ACC112 (cell line): Measurements from ENCODE around the gene PRDM5.
A peak's percentile ranks its signal among the peaks of the same experiment; 100 is the strongest.

Experiments used
- H2AFZ ChIP-seq: fragments of 200-600 bp; sonication (generic); one replicate; pipeline ENCODE4 v1.6.0; 2017; ENCODE audit warnings: antibody characterized with exemption, low read length; ENCODE audit not compliant: unreplicated experiment
- H3K27ac ChIP-seq: fragments of 200-600 bp; sonication (generic); 2 replicates; pipeline ENCODE4 v1.5.1; 2014; ENCODE audit warnings: low read depth, mild to moderate bottlenecking, antibody characterized with exemption, low read length, moderate library complexity
- H3K27me3 ChIP-seq: fragments of 200-600 bp; sonication (generic); 2 replicates; pipeline ENCODE4 v1.6.1; 2014; ENCODE audit warnings: mild to moderate bottlenecking, antibody characterized with exemption, low read length, moderate library complexity, mixed read lengths; ENCODE audit not compliant: insufficient read depth
- H3K36me3 ChIP-seq: fragments of 200-600 bp; sonication (generic); 2 replicates; pipeline ENCODE4 v1.6.1; 2016; ENCODE audit warnings: mild to moderate bottlenecking, antibody characterized with exemption, low read length, moderate library complexity, mixed read lengths; ENCODE audit not compliant: insufficient read depth
- H3K4me1 ChIP-seq: fragments of 200-600 bp; sonication (generic); one replicate; pipeline ENCODE4 v1.6.1; 2016; ENCODE audit warnings: low read length, mixed read lengths; ENCODE audit not compliant: insufficient read depth, unreplicated experiment, control insufficient read depth
- H3K4me3 ChIP-seq: fragments of 200-600 bp; sonication (generic); 2 replicates; pipeline ENCODE4 v1.5.1; 2014; ENCODE audit warnings: mild to moderate bottlenecking, low read depth, low read length
- H3K79me2 ChIP-seq: fragments of 200-600 bp; sonication (generic); one replicate; pipeline ENCODE4 v1.6.0; 2016; ENCODE audit warnings: low read length; ENCODE audit not compliant: control insufficient read depth, unreplicated experiment, insufficient read depth

PRDM5 gene

DNA sequence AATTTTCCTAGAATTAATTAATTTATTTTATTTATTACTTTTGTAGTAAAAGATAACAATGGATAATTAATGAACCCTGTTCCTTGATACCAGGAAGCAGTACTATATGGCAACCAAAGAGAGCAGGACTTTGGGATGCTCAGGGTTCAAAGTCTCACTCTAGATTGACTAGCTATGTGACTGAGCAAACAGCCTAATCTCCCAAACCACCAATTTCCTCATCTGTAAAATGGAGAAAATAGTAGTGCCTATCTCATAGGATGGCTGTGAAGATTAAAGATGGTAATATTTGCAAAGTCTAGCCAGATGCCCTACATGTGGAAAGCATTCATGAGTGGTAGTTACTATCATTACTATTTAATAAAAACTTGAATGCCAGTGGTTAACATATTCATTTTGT, 97.6 kb downstream of the PRDM5 start:
- Histone ChIP-seq H3K4me1 (no peaks in the 10 kb centered on the region), H3K79me2 (no peaks in the 10 kb centered on the region), H3K4me3 (no peak overlapping the region), H3K27ac (no peak overlapping the region), H3K36me3 (no peaks in the 10 kb centered on the region), H2AFZ (no peak overlapping the region), H3K27me3 (no peaks in the 10 kb centered on the region)

- no peak overlapping the region for H3K4me3 ChIP-seq
- H3K27me3 ChIP-seq, result no peaks in the 10 kb centered on the region
These were observed 100.5 kb downstream of the PRDM5 start for GRCh38 chr4:120821977-120822376.

DNA sequence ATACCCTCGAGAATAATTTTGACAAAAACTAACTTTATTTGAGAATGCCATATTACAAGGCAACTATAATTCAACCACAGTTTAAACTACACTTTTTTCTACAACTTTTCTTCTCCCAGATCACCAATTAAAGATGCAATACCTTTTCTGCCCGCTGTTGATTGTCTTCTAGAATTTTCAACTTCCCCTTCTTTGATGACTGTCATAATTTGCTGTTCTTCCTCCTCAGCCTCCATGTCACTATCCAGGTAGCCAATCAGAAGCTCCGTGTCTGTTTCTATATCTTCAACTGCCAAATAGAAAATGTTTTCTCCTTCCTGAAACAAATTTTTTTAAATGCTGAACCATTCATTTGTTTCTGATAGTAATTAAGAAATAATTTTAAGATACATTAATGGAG, 101.5 kb downstream of the PRDM5 start:
- Histone ChIP-seq H3K4me3 (no peak overlapping the region), H3K27me3 (no peaks in the 10 kb centered on the region), H3K36me3 (no peaks in the 10 kb centered on the region), H2AFZ (no peak overlapping the region), H3K79me2 (no peaks in the 10 kb centered on the region), H3K4me1 (no peaks in the 10 kb centered on the region), H3K27ac (no peak overlapping the region)

More at GRCh38 chr4:120821977-120822376, 100.5 kb downstream of the PRDM5 start:
- no peaks in the 10 kb centered on the region for H3K36me3 ChIP-seq
- no peaks in the 10 kb centered on the region for H3K79me2 ChIP-seq
- no peak overlapping the region for H2AFZ ChIP-seq
- H3K27ac ChIP-seq, result no peak overlapping the region
- no peaks in the 10 kb centered on the region for H3K4me1 ChIP-seq

DNA sequence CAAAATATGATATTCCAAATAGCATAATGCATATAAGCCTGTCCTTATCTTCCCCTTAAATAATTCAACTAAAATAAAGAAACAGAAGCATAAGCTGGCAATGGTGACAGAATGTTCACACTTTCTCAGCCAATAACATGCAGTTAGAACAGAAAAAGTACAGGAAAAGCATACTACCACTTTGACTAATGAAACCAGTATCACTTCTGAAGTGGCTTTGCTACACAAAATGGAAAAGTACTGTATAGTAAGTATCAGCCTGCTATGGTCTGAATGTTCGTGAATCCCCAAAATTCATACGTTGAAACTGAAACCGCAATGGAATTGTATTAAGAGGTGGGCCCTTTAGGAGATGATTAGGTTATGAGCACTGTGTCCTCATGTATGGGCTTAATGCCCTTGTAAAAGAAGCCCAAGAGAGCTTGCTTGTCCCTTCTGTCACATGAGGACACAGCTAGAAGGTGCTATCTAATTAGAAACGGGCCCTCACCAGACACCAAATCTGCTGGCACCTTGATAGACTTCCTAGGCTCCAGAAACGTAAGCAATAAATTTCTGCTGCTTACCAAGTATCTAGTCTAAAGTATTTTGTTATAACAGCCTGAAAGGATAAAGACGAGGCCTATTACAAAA, 102.6 kb downstream of the PRDM5 start:
- no peaks in the 10 kb centered on the region for H3K27me3 ChIP-seq
- no peaks in the 10 kb centered on the region for H3K4me1 ChIP-seq
- no peaks in the 10 kb centered on the region for H3K36me3 ChIP-seq
- no peak overlapping the region for H3K4me3 ChIP-seq
- H2AFZ ChIP-seq, result no peak overlapping the region
- H3K27ac ChIP-seq, result no peak overlapping the region
- H3K79me2 ChIP-seq, result no peaks in the 10 kb centered on the region

DNA sequence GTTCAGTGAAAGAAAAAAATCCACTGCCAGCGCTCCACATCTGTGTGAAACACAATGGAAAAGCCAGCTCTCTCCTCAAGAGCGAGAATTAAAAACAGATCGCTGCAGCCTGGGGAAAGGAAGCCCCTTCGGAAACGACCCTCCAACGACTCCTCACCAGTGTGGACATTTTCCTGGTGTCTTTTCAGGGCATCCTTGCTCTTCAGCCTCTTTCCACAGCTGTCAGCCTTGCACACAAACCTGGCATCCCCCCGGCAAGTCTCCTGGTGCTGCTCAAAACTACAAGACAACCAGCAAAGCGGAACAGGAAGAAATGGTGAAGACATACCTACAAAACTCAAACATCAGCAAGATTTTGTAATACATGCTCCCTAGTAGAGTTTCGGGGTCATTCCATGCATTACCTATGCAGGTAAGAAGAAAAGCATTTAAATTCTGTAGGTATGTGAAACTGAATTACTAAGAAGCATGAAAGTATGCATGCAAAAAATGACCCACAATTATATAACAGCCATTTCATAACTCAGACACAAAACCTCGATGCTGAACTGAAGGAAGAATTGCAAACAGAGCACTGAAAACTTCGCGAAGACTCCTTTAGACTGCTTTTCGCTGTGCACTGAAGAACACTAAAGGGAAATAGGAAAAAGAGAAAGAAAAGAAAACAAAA, 106.1 kb downstream of the PRDM5 start:
- peak overlapping the region; percentile 82 for H2AFZ ChIP-seq
- H3K79me2 ChIP-seq, result no peaks in the 10 kb centered on the region
- H3K27ac ChIP-seq, result no peak overlapping the region
- H3K27me3 ChIP-seq, result no peaks in the 10 kb centered on the region
- H3K36me3 ChIP-seq, result 0 out of 2 replicates have a peak, but pooled peaks cover 4% of the 10 kb centered on the region
- no peaks in the 10 kb centered on the region for H3K4me1 ChIP-seq
- H3K4me3 ChIP-seq, result peak overlapping the region; percentile 78

DNA sequence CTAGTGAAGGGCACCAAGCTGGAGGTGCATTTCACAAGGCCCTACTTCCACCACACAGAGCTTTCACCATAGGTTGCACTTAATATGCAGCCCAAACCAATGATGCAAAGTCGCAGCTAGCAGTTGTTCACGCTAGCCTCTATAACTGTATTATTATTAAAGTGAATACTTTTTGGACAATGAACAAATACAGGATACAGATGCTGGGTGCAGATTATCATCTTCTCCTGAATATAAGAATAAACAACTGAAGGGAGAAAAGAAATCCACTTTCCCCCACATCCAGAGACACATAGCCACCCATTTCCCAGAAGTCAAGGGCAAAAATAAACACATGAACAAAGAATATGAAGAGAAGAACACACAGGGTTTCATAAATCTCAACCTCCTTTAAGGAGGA, 107.2 kb downstream of the PRDM5 start:
- Histone ChIP-seq H3K36me3 (0 out of 2 replicates have a peak, but pooled peaks cover 4% of the 10 kb centered on the region), H3K79me2 (no peaks in the 10 kb centered on the region), H3K4me3 (no peak overlapping the region), H3K27ac (no peak overlapping the region), H3K4me1 (no peaks in the 10 kb centered on the region), H2AFZ (no peak overlapping the region), H3K27me3 (no peaks in the 10 kb centered on the region)

DNA sequence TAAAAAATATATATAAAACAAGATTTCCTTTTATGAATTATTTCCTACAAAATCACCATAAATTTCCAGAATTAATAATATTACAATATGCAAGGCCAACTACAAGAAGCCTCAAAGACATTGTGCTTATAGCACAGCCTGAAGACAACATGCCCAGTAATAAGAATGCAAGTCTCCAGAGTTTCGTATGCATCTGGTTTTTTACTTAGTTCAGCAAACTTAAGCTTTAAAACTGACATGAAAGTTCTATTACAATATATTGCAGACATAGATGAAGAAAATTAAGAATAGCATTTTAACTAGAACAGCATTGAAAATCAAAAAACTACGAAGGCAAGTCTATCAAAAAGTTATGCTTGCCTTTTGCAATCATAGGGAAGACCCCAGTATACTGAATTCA, 107.6 kb downstream of the PRDM5 start:
- Histone ChIP-seq H3K27me3 (no peaks in the 10 kb centered on the region), H2AFZ (no peak overlapping the region)

GRCh38 chr4:120812216-120812615, 110.3 kb downstream of the PRDM5 start:
- no peak overlapping the region for H3K27ac ChIP-seq
- no peak overlapping the region for H3K4me3 ChIP-seq
- no peaks in the 10 kb centered on the region for H3K27me3 ChIP-seq
- no peaks in the 10 kb centered on the region for H3K4me1 ChIP-seq
- H2AFZ ChIP-seq, result no peak overlapping the region
- H3K36me3 ChIP-seq, result peaks cover 6% of the 10 kb centered on the region
- no peaks in the 10 kb centered on the region for H3K79me2 ChIP-seq

More for the DNA sequence above, 107.6 kb downstream of the PRDM5 start:
- H3K4me3 ChIP-seq, result no peak overlapping the region
- H3K27ac ChIP-seq, result no peak overlapping the region
- H3K36me3 ChIP-seq, result 0 out of 2 replicates have a peak, but pooled peaks cover 4% of the 10 kb centered on the region
- H3K4me1 ChIP-seq, result no peaks in the 10 kb centered on the region
- H3K79me2 ChIP-seq, result no peaks in the 10 kb centered on the region

GRCh38 chr4:120809518-120809917, 113.0 kb downstream of the PRDM5 start:
- H3K79me2 ChIP-seq, result no peaks in the 10 kb centered on the region
- no peak overlapping the region for H3K4me3 ChIP-seq
- H3K36me3 ChIP-seq, result peaks cover 6% of the 10 kb centered on the region
- no peak overlapping the region for H3K27ac ChIP-seq
- H2AFZ ChIP-seq, result no peak overlapping the region
- H3K4me1 ChIP-seq, result no peaks in the 10 kb centered on the region
- no peaks in the 10 kb centered on the region for H3K27me3 ChIP-seq

- Histone ChIP-seq H3K4me3 (no peak overlapping the region), H3K79me2 (no peaks in the 10 kb centered on the region), H3K27ac (no peak overlapping the region), H3K4me1 (no peaks in the 10 kb centered on the region), H3K27me3 (no peaks in the 10 kb centered on the region), H2AFZ (no peak overlapping the region), H3K36me3 (peaks cover 3% of the 10 kb centered on the region)
These were observed 113.9 kb downstream of the PRDM5 start for GRCh38 chr4:120808475-120809141.
